Lower lobe of right lung (tissue), 2 donors: ENCODE data around the gene GRIN1. TPM values are rescaled to one million over a fixed set of nuclear protein-coding genes. Genes with fewer than 3 reads are reported as not detected.

Experiments
- ATAC-seq, 2 donors: fragments of 200-7000 bp; cut with Tn5 transposase; one replicate each; pipeline ENCODE4 v1.9.1; 2020 to 2022; ENCODE audit warnings: mild to moderate bottlenecking in 2 of 2, moderate library complexity in 2 of 2
- DNase-seq: peaks from one replicate; pipeline ENCODE4 v3.0.0-alpha.2; 2020
- H3K27ac ChIP-seq: fragments of 200-600 bp; one replicate; pipeline ENCODE4 v1.8.0; 2022
- H3K27me3 ChIP-seq: fragments of 200-600 bp; one replicate; pipeline ENCODE4 v1.8.0; 2022; ENCODE audit warnings: low read depth
- H3K36me3 ChIP-seq: fragments of 200-600 bp; one replicate; pipeline ENCODE4 v1.8.0; 2022; ENCODE audit warnings: mild to moderate bottlenecking
- H3K4me1 ChIP-seq: fragments of 200-600 bp; one replicate; pipeline ENCODE4 v1.8.0; 2022
- H3K4me3 ChIP-seq: fragments of 200-600 bp; one replicate; pipeline ENCODE4 v1.8.0; 2022; ENCODE audit warnings: mild to moderate bottlenecking
- H3K9me3 ChIP-seq: fragments of 200-600 bp; one replicate; pipeline ENCODE4 v1.8.0; 2022
- intact Hi-C: fragments of 100-400 bp; cut with DNase I; formaldehyde crosslinking; loops from one replicate; pipeline ENCODE4 v1.11.0; 2022
- total RNA-seq: library from RNA; stranded (reverse); fragmentation: NEBNext Ultra II Directional; extraction: Animal tissue kit (Norgen Biotek cat#: 25700); gene quantifications from one replicate; pipeline ENCODE4 v1.2.1, GENCODE V29; 2021
- TF ChIP-seq, protein P1 (sequence below): fragments of 200-600 bp; IDR thresholded peaks from one replicate; pipeline ENCODE4 v1.8.0; 2022; ENCODE audit warnings: antibody characterized with exemption, mild to moderate bottlenecking
- donor health status: DM: no; HTN: yes; CAD: no; lungs with severe emphysema.

GRIN1 gene
- total RNA-seq, 1 donor from 2014 or later = 0.92 TPM

- ATAC-seq = no peak
- TF ChIP-seq, protein P1, sequence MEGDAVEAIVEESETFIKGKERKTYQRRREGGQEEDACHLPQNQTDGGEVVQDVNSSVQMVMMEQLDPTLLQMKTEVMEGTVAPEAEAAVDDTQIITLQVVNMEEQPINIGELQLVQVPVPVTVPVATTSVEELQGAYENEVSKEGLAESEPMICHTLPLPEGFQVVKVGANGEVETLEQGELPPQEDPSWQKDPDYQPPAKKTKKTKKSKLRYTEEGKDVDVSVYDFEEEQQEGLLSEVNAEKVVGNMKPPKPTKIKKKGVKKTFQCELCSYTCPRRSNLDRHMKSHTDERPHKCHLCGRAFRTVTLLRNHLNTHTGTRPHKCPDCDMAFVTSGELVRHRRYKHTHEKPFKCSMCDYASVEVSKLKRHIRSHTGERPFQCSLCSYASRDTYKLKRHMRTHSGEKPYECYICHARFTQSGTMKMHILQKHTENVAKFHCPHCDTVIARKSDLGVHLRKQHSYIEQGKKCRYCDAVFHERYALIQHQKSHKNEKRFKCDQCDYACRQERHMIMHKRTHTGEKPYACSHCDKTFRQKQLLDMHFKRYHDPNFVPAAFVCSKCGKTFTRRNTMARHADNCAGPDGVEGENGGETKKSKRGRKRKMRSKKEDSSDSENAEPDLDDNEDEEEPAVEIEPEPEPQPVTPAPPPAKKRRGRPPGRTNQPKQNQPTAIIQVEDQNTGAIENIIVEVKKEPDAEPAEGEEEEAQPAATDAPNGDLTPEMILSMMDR = no peak
- Histone ChIP-seq H3K27me3 (no peaks in the 10 kb centered on the region), H3K27ac (peak overlapping the region; percentile 97), H3K9me3 (no peaks in the 10 kb centered on the region), H3K4me1 (peaks cover 57% of the 10 kb centered on the region), H3K36me3 (peaks cover 51% of the 10 kb centered on the region), H3K4me3 (peak overlapping the region; percentile 98)
- intact Hi-C loops = no loop called here
- DNase-seq = no peak
Measured at GRCh38 chr9:137189297-137190295, 50.6 kb downstream of the GRIN1 start.

DNA sequence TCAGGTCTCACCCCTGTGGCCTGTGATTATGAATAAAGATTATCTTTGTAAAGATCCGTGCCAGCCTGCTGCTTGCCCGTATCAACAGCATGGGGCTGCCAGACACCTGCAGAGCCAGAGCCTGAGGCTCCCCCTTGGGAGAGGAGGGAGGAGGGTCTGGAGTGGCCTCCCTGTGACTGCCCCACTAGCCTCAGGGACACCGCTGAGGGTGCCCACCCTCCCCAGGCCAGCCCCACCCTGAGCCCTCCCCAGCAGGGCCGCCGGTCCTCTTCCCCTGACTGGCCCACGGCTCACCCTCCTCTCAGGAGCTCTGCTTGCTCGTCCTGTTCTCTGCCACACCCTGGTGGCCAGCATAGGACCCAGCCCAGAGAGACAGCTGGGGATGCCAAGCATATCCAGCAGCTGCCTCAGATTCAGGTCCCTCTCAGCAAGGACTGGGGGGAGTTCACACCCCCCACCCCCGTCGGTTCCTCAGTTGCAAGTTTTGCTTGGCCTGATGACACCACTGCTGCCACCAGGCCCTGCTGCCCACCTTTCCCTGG is 51.4 kb downstream of the GRIN1 start:
- no peaks in the 10 kb centered on the region for H3K27me3 ChIP-seq
- intact Hi-C loops = no loop called here
- H3K4me3 ChIP-seq = peak overlapping the region; percentile 98
- no peak for ATAC-seq
- peak overlapping the region; percentile 97 for H3K27ac ChIP-seq
- no peaks in the 10 kb centered on the region for H3K9me3 ChIP-seq
- peaks cover 43% of the 10 kb centered on the region for H3K36me3 ChIP-seq
- DNase-seq = no peak
- TF ChIP-seq, protein P1 = no peak
- H3K4me1 ChIP-seq = peaks cover 59% of the 10 kb centered on the region

GRCh38 chr9:137191245-137191644 is 52.3 kb downstream of the GRIN1 start:
- H3K27ac ChIP-seq = no peak overlapping the region
- no peak for ATAC-seq
- no peak overlapping the region for H3K4me3 ChIP-seq
- intact Hi-C loops = no loop called here
- H3K4me1 ChIP-seq = peaks cover 59% of the 10 kb centered on the region
- TF ChIP-seq, protein P1 = no peak
- no peak for DNase-seq
- no peaks in the 10 kb centered on the region for H3K27me3 ChIP-seq
- H3K36me3 ChIP-seq = peaks cover 35% of the 10 kb centered on the region
- H3K9me3 ChIP-seq = no peaks in the 10 kb centered on the region

- Histone ChIP-seq H3K4me1 (peaks cover 59% of the 10 kb centered on the region), H3K36me3 (peaks cover 32% of the 10 kb centered on the region), H3K27ac (no peak overlapping the region), H3K4me3 (no peak overlapping the region), H3K27me3 (no peaks in the 10 kb centered on the region), H3K9me3 (no peaks in the 10 kb centered on the region)
- ATAC-seq = no peak
- no peak for DNase-seq
- intact Hi-C loops = no loop called here
- TF ChIP-seq, protein P1 = no peak
Measured at GRCh38 chr9:137191691-137192447, 52.9 kb downstream of the GRIN1 start.

DNA sequence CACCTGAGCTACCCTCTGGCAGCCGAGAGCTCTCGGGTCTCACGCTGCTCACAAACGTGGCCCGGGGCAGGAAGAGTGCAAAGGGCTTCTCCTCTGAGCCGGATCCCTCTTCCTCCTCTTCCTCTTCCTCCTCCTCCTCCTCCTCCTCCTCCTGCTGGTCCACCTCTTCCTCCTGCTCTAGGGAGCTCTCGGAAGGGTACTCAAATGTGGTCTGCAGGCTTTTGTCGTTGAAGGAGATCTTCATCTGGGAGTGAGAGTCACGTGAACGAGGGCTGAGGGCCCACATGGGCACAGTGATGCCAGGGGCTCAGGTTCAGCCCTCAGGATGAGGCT is 53.5 kb downstream of the GRIN1 start:
- Histone ChIP-seq H3K36me3 (peaks cover 27% of the 10 kb centered on the region), H3K27me3 (no peaks in the 10 kb centered on the region), H3K4me1 (peaks cover 59% of the 10 kb centered on the region), H3K27ac (no peak overlapping the region), H3K4me3 (no peak overlapping the region), H3K9me3 (no peaks in the 10 kb centered on the region)
- TF ChIP-seq, protein P1 = no peak
- ATAC-seq (no peak), DNase-seq (no peak)
- intact Hi-C loops = no loop called here
